Type B pancreatic cell (in vitro differentiated cells): ENCODE results near the gene CTNNA3. TPM values are rescaled to one million over a fixed set of nuclear protein-coding genes. Genes with fewer than 3 reads are reported as not detected.

Experiments
- DNase-seq: peaks from one replicate; pipeline ENCODE4 v3.0.0; 2021; ENCODE audit warnings: mixed read lengths; ENCODE audit not compliant: unreplicated experiment; ENCODE audit errors: extremely low spot score
- H3K27ac Mint-ChIP-seq: 2 replicates; pipeline ENCODE4 v1.8.0; 2021; ENCODE audit warnings: mild to moderate bottlenecking, mixed read lengths
- H3K27me3 Mint-ChIP-seq: 2 replicates; pipeline ENCODE4 v1.8.0; 2021; ENCODE audit warnings: mixed read lengths
- H3K36me3 Mint-ChIP-seq: 2 replicates; pipeline ENCODE4 v1.8.0; 2021; ENCODE audit warnings: mixed read lengths
- H3K4me1 Mint-ChIP-seq: one replicate; pipeline ENCODE4 v1.8.0; 2021; ENCODE audit warnings: mixed read lengths; ENCODE audit not compliant: unreplicated experiment
- H3K4me3 Mint-ChIP-seq: 2 replicates; pipeline ENCODE4 v1.8.0; 2021; ENCODE audit warnings: mild to moderate bottlenecking, mixed read lengths
- H3K9me3 Mint-ChIP-seq: 2 replicates; pipeline ENCODE4 v1.8.0; 2021; ENCODE audit warnings: mixed read lengths
- total RNA-seq: library from RNA; stranded (reverse); gene quantifications from 2 replicates; pipeline ENCODE4 v1.2.1, GENCODE V29; 2021; ENCODE audit warnings: low replicate concordance
- TF ChIP-seq, protein P1 (sequence below): fragments of 200-600 bp; sonication (generic); conservative IDR thresholded peaks from 2 replicates; pipeline ENCODE4 v1.5.0; 2021; ENCODE audit warnings: antibody characterized with exemption, mild to moderate bottlenecking

Gene CTNNA3
- total RNA-seq, 1 donor from 2014 or later: 2.6 TPM

DNA sequence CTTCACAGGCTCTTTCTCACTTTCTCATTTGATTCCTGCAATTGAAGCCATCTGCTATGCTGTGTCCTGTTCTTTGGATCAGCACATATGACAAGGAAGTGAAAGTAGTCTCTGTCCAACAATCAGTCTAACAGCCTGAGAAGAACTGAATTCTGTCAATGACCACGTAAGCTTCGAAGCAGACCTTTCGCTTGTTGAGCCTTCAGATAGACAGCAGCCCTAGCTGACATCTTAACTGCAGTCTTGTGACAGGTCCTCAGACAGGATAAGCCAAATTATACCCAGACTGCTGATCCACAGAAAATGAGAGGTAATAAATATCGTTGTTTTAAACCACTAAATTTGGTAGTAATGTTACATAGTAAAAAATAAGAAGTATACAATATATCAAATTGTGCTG, 1461.1 kb downstream of the CTNNA3 start:
- Mint-ChIP-seq H3K27ac (no peak overlapping the region), H3K27me3 (no peaks in the 10 kb centered on the region), H3K9me3 (no peaks in the 10 kb centered on the region), H3K4me3 (no peak overlapping the region), H3K4me1 (no peaks in the 10 kb centered on the region), H3K36me3 (no peaks in the 10 kb centered on the region)
- no peak for DNase-seq
- TF ChIP-seq, protein P1, sequence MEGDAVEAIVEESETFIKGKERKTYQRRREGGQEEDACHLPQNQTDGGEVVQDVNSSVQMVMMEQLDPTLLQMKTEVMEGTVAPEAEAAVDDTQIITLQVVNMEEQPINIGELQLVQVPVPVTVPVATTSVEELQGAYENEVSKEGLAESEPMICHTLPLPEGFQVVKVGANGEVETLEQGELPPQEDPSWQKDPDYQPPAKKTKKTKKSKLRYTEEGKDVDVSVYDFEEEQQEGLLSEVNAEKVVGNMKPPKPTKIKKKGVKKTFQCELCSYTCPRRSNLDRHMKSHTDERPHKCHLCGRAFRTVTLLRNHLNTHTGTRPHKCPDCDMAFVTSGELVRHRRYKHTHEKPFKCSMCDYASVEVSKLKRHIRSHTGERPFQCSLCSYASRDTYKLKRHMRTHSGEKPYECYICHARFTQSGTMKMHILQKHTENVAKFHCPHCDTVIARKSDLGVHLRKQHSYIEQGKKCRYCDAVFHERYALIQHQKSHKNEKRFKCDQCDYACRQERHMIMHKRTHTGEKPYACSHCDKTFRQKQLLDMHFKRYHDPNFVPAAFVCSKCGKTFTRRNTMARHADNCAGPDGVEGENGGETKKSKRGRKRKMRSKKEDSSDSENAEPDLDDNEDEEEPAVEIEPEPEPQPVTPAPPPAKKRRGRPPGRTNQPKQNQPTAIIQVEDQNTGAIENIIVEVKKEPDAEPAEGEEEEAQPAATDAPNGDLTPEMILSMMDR: no peak

DNA sequence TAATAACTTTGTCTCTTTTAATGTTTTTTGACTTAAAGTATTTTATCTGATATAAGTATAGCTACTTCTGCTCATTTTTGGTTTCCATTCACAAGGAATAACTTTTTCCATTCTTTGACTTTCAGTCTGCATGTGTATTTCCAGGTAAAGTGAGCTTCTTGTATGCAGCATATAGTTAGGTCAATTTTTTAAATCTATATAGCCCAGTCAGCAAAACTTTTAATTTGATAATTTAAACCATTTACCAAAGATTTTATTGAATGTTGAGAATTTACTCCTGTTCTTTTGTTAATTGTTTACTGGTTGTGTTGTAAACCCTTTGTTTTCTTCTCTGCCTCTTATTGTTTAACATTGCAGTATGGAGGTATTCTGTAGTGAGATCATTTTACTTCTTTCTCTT, 1467.1 kb downstream of the CTNNA3 start:
- no peak overlapping the region for H3K4me3 Mint-ChIP-seq
- H3K27me3 Mint-ChIP-seq: no peaks in the 10 kb centered on the region
- H3K4me1 Mint-ChIP-seq: no peaks in the 10 kb centered on the region
- no peak overlapping the region for H3K27ac Mint-ChIP-seq
- no peaks in the 10 kb centered on the region for H3K9me3 Mint-ChIP-seq
- DNase-seq: no peak
- no peaks in the 10 kb centered on the region for H3K36me3 Mint-ChIP-seq
- TF ChIP-seq, protein P1: no peak

DNA sequence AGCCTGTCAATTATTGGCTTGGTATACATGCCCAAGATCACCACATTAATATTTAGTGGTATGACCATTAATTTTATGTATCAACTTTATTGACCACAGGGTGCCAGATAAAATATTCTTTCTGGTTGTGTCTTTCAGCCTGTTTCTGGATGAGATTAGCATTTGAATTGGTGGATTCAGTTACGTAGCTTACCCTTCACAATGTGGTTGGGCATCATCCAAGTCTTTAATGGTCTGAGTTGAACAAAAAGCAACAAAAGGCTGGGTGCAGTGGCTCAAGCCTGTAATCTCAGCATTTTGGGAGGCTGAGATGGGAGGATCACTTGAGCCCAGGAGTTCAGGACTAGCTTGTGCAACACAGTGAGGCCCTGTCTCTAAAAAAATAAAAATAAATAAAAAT, 1472.3 kb downstream of the CTNNA3 start:
- DNase-seq: no peak
- Mint-ChIP-seq H3K36me3 (no peaks in the 10 kb centered on the region), H3K27ac (no peak overlapping the region), H3K4me3 (no peak overlapping the region), H3K4me1 (no peaks in the 10 kb centered on the region), H3K9me3 (no peaks in the 10 kb centered on the region), H3K27me3 (no peaks in the 10 kb centered on the region)
- TF ChIP-seq, protein P1: no peak

DNA sequence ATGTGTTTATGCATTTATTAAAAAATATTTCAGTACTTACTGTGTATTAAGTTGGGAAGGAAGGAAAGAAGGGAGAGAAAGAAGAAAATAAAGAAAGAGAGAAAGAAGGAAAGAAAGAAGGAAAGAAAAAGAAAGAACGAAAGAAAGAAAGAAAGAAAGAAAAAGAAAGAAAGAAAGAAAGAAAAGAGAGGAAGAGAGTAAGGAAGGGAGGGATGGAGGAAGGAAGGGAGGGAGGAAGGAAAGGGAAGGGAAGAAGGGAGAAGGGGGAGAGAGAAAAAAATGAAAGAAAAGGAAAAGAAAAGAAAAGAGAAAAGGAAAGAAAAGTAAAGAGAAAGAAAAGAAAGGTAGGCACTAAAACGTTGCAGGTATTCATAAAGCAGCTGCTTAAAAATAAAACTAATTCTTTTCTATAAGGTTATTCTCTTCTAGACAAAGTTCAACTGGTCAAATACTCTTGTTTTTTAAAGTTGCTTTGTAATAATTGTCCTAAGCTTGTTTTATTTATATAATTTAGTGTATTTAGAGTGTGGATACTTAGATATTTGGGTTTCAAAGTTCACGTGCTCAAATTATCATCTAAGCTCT, 1473.4 kb downstream of the CTNNA3 start:
- Mint-ChIP-seq H3K4me3 (no peak overlapping the region), H3K36me3 (no peaks in the 10 kb centered on the region), H3K27me3 (no peaks in the 10 kb centered on the region), H3K4me1 (no peaks in the 10 kb centered on the region), H3K27ac (no peak overlapping the region), H3K9me3 (peaks cover 5% of the 10 kb centered on the region)
- TF ChIP-seq, protein P1: no peak
- DNase-seq: no peak

DNA sequence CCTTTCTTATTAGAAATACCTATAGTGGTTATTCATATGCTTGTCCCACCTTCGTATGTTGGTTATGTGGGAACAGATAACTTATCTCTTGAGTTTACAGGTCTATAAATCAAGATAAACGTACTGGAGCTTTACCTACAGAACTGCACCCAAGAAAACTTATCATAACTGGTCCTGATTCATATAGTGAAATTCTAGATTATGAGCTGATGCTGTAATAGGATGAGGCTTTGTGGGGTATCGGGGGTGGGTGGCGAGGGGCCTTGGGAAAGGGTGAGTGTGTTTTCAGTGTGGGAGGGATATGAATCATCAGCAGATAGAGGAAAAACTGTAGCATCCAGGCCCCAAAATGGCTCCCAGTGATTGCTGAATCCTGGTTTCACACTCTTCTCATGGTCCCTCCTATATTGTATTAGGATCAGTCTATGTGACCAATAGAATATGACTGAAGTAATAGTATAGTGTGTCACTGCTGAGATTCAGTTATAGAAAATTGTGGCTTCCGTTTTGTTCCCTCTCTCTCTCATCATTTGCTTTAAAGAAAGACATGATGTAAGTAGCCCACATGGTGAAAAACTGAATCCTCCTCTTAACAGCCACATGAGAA, 1476.9 kb downstream of the CTNNA3 start:
- Mint-ChIP-seq H3K27me3 (no peaks in the 10 kb centered on the region), H3K4me1 (no peaks in the 10 kb centered on the region), H3K4me3 (no peak overlapping the region), H3K27ac (no peak overlapping the region), H3K36me3 (no peaks in the 10 kb centered on the region), H3K9me3 (peaks cover 5% of the 10 kb centered on the region)
- TF ChIP-seq, protein P1: no peak
- DNase-seq: no peak
